GM12891 (cell line): Measurements from ENCODE around the gene ABHD2.

Experiments used
- POLR2A ChIP-seq: IDR thresholded peaks from 2 replicates; pipeline ENCODE4 v1.6.1; 2011; ENCODE audit warnings: low read depth, low read length, control low read depth
- POLR2AphosphoS5 ChIP-seq: IDR thresholded peaks from 2 replicates; pipeline ENCODE4 v1.6.1; 2011; ENCODE audit warnings: low read depth, low read length, control low read depth

DNA sequence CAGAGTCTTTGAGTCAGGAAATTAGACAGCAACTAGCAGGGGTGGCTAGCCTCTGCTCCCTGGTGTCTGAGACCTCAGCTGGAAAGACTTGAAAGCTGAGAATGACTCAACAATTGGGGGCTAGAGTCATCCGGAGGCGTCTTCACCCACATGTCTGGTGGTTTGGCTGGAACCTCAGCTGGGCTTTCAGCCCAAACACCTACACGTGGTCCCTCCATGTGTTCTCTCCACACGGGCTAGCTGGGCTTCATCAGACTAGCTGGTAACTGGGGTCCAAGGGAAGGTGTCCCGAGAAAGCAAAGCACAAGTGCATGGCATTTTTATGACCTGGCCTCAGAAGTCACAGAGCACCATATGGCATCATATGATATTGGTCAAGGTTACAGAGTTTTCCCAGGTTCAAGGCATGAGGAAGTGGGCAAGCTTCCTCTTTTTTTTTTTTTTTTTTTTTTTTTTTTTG lies 19.9 kb upstream of the ABHD2 start:
- no peak for TF ChIP-seq POLR2A
- TF ChIP-seq POLR2AphosphoS5 = no peak
